OCI-LY7 (cell line): ENCODE results near the gene MACC1.

Experiments used
- EZH2phosphoT487 ChIP-seq: fragments of 200-600 bp; sonication (generic); IDR thresholded peaks from 2 replicates; pipeline ENCODE4 v1.6.1; 2018; ENCODE audit warnings: low read depth, borderline replicate concordance, mild to moderate bottlenecking, mixed run types, antibody characterized with exemption, low read length, moderate library complexity, mixed read lengths
- TF ChIP-seq, protein P1 (sequence below): fragments of 200-600 bp; sonication (generic); conservative IDR thresholded peaks from 2 replicates; pipeline ENCODE4 v1.5.1; 2014; ENCODE audit warnings: mild to moderate bottlenecking, antibody characterized with exemption, low read length, moderate library complexity, mixed read lengths

DNA sequence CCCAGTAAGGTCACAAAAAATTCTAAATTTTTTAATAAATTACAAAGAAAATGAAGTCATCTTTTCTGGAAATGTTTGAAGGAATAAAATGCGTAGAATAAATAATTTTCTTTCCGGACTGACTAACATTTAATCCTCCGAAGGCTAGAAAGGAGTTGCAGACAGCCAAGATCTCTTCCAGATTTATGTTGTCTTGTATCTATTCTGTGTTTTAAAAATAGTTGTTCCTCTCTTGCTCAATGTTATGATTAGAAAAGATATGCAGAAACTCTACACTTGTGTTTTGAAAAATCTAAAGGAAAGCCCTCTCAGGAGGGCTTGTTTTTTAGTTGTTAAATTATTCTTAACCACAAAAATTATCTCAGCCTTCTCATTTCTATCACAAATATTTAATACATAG is 70.7 kb downstream of the MACC1 start:
- TF ChIP-seq, protein P1, sequence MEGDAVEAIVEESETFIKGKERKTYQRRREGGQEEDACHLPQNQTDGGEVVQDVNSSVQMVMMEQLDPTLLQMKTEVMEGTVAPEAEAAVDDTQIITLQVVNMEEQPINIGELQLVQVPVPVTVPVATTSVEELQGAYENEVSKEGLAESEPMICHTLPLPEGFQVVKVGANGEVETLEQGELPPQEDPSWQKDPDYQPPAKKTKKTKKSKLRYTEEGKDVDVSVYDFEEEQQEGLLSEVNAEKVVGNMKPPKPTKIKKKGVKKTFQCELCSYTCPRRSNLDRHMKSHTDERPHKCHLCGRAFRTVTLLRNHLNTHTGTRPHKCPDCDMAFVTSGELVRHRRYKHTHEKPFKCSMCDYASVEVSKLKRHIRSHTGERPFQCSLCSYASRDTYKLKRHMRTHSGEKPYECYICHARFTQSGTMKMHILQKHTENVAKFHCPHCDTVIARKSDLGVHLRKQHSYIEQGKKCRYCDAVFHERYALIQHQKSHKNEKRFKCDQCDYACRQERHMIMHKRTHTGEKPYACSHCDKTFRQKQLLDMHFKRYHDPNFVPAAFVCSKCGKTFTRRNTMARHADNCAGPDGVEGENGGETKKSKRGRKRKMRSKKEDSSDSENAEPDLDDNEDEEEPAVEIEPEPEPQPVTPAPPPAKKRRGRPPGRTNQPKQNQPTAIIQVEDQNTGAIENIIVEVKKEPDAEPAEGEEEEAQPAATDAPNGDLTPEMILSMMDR = no peak
- TF ChIP-seq EZH2phosphoT487 = no peak
